GM18507 (cell line): ENCODE data around the gene TRIO.

Source experiments
- DNase-seq: peaks from one replicate; pipeline ENCODE4 v3.0.0; 2011; ENCODE audit warnings: low read depth; ENCODE audit not compliant: insufficient read length; ENCODE audit errors: extremely low spot score
- FAIRE-seq: peaks from 2 replicates; lab custom pipeline; 2011; peaks lifted over from hg19 to GRCh38; lab: Jason Lieb, UNC

The TRIO gene

DNA sequence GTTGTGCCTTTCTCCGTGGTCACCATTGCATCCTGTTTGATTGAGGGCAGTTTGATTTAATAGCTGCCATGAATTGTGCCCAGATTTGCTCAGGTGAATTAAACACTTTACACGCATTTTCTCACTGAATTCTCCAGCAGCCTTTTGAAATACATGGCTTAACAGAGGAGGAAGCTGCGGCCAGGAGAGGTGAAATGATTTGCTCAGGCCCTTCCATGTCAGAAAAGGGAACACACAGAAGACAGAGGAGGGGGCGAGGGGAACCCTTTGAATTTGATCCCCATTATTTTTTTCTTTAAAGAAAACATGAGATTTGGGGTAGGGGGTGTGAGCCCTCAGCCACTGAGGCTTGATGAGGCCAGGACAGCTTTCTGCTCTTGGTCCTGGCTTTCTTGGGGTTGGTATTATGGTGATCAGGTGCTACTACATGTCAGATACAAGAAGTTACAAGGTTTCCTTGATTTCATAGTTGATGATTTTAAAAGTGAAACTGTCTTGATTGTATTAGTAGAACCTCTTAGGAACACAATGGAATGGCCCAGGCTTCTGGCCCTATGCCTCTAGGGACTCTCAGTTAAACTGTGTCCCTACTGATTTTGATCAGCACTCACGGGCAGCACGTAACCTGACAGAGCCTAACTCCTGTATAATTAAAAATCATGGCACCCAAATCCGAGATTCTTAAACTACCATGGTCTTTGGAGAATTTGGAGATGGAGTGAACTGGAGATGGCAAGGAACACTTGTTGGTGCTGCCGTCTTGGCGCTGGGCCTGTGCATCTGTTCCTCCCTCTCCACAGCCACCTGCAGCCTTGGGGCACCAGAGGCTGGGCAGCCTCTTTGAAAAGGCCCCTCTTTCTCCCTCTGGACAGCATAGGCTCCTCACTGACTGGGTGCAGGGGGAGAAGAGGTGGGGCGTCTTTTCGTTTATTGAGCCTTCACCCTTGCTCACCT, 107.9 kb downstream of the TRIO start:
- peak; percentile 26 for FAIRE-seq
- DNase-seq, result no peak

DNA sequence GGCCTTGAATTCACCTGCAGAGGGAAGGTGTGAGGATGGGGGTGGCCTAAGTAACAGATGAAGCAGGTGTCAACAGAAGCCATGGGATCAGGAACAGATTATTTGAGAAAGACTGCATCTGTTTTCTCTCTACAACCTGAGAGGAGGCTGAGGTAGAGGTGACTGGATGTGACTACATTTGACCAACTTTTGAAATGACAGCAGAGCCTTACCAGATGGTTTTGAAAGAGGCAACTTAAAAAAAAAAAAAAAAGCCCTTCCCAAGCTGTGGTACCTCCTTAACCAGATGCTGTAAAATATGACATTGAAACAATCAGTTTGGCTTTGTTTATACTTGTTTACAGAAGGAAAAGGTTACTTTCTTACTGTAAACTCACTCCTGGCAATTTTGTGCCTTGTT, 108.6 kb downstream of the TRIO start:
- FAIRE-seq, result peak; percentile 64
- DNase-seq, result no peak

- FAIRE-seq (no peak), DNase-seq (no peak)
Observed at GRCh38 chr5:14252793-14253192, 109.7 kb downstream of the TRIO start.

DNA sequence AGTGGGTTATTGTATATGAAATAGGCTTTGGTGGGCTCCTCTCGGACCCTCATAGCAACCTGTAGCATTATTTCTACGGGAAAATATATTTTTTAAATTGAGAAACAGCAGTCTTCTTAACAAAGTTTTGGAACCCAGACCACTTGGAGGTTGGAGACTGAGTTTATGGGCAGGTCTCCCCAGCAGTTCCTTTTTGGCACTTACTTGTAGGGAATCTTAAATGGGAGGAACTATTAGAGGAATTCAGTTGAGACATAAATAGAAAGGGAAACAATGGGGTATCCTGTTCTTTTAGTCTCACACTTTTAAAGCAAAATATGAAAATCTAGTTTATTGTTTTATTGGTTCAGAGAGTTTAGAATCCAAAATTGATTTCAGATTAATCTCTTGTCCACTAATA, 111.5 kb downstream of the TRIO start:
- FAIRE-seq, result no peak
- no peak for DNase-seq

DNA sequence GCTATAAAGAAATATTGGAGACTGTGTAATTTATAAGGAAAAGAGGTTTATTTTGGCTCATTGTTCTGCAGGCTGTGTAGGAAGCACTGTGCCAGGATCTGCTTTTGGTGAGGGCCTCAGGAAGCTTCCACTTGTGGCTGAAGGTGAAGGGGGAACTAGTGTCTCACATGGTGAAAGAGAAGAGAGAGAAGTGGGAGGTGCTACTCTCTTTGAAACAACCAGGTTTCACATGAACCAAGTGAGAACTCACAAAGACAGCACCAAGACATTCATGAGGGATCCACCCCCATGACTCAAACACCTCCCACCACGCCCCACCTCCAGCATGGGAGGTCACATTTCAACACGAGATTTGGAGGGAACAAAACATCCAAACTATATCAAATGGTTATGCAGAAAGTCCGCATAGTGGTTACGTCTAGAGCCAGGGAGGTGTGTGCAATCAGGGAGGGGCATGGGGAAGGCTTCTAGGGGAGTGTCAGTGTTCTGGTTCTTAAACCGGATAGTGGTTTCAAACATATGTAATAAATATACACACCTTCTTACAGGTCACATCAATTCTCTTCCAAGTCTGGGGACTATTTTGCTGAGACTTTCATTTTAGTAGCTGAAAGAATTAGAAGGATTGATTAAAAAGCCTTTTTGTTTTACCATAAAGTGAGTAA, 113.0 kb downstream of the TRIO start:
- FAIRE-seq, result no peak

DNA sequence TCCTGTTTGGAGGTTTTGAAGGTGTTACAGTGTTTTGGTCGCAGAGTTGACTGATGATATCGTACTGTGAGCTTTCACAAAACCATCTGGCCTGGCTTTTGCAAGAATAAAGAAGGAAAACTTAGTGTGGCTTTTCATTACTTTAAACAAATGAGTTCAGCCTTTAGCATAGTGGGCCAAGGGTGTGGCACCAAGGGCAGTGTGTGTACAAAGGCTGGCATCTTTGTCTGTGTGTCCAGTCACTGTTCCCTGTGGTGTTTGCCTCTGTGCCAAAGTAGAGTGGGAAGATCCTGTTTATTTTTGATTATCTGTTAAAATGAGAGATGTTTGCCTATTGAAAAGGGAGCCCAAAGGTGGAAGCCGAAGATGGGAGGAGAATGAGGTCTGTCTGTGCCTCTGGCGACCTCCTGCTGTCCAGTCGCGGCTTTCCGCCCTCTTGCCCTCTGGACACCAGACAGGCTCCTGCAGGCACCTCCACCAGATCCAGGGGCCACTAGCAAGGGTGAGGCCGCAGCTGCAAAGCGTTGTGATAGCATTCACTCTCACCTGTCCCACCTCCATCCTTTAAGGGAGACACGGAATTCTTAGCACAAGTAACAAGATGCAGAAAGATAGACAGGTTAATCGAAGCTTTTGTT, 113.7 kb downstream of the TRIO start:
- no peak for DNase-seq
- FAIRE-seq, result no peak

More for the DNA sequence above, 113.0 kb downstream of the TRIO start:
- no peak for DNase-seq

- no peak for DNase-seq
- FAIRE-seq, result peak; percentile 91
Observed at GRCh38 chr5:14257995-14258403, 114.9 kb downstream of the TRIO start.

GRCh38 chr5:14258840-14259239, 115.7 kb downstream of the TRIO start:
- DNase-seq (no peak), FAIRE-seq (peak; percentile 83)

DNA sequence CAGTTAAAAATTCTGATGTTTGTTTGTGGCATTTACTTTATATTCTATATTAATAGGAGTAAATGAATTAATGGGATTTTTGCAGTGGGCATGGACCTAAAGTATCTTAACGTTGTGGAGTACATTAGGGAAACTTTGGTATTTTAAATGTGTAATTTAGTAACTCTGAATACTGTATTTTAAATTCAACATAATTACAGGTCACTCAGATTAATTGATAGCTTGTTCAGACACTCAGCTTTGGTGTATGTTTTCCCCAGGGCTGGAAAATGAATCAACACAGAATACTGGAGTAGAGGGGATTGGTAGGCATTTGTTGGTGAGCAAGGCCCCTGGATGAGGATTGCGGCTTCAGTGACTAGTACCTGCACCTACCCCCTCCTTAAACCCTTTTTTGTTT, 117.5 kb downstream of the TRIO start:
- no peak for DNase-seq
- FAIRE-seq, result no peak

DNA sequence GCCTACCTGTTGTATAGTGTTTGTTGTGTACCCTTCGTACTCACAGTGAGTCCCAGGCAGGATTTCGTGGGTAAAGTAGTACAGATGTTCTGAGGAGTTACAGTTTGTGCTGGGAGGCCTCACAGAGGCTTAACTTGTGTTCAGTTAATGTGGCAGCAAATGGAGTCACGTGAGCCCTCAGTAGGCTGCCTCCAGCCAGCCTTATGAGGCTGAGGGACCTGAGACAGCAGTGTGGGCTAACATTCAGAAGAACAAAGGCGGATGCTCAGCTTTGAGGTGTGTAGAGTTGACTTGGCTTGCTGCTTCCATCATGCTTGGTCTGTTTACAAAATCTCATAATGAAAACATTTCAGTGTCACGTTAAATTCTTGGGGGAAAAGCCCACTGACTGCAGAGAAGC, 118.1 kb downstream of the TRIO start:
- DNase-seq, result no peak
- FAIRE-seq, result peak; percentile 76

DNA sequence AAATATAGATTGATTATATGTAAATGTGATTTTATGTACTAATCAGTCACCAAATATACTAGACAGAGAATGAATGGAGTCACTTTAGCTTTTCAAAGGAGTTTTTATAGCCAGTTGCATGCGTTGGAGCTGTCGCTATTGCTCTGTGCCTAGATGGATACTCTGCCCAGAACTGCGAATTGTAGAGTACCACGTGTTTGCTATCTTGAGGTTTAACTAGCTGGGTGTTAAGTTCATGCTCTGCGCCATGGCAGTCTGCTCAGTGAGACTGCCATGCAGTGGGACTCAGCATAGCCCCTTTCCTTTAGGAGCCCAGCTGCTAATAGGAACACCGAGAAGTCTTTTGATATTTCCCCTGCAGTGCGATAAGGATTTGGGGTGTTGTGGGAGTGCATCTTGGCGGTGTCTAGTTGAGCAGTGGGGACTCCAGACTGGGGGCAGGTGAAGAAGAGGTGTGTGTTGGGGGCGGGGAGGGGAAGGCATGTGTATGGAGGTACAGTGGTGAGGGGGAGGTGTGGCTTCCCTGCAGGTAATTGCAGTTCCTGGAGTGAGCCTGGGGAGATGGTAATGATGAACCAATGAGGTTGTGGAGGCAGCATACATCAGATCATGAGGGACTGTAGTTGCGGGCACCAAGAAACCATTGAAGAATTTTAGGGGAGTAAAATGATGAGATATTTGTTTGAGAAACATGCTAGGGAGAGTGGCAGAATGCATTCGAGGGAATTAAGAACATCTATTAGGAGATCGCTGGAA, 118.9 kb downstream of the TRIO start:
- FAIRE-seq, result no peak
- DNase-seq, result no peak

DNA sequence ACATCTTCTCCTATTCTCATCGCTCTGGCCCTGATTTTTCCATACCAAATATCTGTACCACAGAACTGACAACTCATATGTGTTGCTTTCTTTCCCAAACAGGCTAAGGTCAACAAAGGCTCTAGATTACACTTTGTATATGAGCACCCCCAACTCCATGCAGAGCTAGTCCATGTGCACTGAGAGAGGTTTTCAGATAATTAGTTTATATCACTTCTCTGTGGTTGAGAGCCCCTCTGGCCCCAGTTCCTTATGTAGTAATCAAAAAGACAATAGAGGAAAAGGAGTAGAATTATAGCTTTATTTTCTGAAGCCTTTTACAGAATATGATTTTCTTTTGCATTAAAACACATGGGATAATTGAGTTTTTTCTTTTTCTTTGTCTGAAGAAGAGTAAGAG, 120.0 kb downstream of the TRIO start:
- FAIRE-seq, result no peak
- DNase-seq, result no peak

DNA sequence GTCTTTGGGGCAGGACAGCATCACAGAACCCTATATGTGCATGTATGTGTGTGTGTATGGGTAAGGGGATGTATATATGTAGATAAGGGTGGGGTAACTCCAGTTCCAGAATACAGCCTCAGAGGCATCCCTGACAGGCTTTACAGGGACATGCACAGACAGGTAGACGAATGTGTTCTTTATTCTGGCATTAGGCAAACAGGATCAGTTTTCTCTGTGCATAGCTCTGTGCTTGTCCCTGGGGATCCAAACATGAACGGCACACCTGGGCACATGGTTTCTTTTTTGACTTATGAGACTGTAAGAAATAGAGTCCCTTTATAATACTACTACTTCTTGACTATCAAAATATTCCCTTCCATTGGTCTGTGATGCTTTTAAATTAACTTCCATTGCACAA, 120.6 kb downstream of the TRIO start:
- FAIRE-seq (peak; percentile 26), DNase-seq (no peak)

DNA sequence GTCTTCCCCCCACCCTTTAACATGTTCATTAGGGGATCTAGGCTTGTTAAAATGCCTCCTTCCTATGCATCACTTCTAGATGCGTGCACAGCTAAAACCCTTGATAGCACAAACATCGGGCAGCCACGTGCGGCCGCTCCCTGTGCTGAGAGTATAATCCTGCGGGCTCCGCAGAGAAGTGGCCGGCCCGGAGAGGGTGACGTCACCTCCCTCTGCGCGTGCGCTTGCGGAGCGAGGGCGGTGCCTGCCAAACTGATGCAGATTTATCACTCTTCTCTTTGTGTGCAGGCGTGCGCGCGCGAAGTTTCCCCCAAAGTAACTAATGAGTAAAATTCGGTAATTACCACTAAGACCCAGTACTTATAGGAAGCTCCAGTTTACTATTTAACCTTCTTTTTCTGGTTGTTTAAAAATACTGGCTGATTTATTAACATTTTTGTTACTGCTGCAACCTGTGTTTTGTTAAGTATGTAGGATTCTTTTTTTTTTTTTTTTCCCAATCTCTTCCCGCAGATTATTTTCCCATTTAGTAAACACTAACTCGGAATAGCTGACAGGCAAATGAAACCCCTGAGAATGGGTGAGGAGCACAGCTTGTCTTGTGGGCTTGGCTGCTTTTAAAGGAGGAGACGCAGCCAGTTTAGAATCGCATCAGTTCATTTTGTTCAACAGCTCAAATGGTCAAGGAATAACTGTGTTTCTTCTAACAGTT, 121.6 kb downstream of the TRIO start:
- peak; percentile 86 for FAIRE-seq
- DNase-seq, result peak; percentile 74

DNA sequence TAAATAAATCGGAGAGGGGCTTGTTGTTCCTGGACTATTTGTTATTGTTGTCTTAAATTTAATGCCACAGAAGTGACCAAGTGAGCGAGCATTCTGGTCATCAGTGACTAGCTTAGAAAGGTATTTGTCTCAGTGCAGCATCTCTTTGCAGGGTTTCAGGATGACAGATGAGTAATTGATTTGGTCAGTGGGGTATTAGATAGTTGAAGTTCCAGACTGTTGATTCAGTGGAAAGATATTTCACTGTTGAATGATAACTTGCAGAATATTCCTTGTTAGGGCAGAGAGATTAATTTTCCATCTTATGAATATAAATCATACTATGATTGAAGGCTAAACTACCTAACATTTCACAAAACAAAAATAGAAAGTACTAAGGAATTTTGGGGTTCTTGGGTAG, 122.4 kb downstream of the TRIO start:
- no peak for DNase-seq
- FAIRE-seq, result no peak

DNA sequence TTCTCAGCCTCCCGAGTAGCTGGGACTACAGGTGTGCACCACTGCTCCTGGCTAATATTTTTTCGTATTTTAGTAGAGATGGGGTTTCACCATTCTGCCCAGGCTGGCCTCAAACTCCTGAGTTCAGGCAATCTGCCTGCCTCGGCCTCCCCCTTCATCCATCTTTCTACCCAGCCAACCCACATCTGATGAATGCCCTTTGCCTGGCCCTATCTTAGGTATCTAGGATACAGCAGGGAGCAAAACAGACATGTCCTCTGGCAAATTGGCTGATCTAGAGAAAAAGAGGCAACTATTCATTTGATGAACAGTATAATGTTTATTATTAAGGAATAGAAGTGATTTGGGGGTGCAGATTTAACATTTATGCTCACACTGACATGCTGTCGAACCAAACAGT, 123.0 kb downstream of the TRIO start:
- FAIRE-seq (no peak), DNase-seq (no peak)

- DNase-seq (no peak), FAIRE-seq (no peak)
Observed at GRCh38 chr5:14266686-14267085, 123.5 kb downstream of the TRIO start.

DNA sequence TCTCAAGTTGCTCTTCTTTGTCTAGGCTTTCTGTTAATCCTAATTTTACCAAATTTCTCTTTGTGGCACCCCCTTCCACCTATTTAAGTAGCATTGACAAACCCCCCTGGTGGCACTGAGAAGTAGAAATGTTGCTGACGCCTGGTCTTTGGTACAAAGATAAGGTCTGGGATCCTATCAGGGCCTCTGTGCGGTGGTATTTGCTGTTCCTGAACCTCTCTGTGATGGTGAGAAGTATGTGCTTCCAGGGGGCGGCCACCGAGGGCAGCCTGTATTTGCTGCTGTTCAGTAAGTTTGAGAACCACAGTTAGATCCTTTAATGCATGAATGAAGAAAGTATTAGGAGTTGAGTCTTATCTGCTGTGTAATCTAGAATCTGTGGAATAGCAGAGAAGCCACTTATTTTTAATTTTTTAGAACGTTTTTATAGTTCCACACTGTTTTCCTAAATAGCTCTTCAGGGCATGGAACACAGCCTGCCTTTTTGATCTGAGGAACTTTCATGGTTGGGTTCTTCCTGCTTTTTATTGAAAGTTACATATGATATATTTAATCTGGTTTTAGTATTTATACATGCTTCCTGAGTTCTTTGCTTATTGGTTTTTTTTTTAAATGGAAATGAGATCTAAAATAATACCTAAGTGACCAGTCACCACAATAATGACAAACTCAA, 124.2 kb downstream of the TRIO start:
- DNase-seq, result no peak
- FAIRE-seq, result no peak
